Measurements from ENCODE around the gene SP3. TPM values are rescaled to one million over a fixed set of nuclear protein-coding genes. Genes with fewer than 3 reads are reported as not detected.

The SP3 gene
- total RNA-seq, 5 donors from 2014 or later (not counting 1 experiment from before 2014, with no cell fraction given): 107 to 150 (median 123) TPM

DNA sequence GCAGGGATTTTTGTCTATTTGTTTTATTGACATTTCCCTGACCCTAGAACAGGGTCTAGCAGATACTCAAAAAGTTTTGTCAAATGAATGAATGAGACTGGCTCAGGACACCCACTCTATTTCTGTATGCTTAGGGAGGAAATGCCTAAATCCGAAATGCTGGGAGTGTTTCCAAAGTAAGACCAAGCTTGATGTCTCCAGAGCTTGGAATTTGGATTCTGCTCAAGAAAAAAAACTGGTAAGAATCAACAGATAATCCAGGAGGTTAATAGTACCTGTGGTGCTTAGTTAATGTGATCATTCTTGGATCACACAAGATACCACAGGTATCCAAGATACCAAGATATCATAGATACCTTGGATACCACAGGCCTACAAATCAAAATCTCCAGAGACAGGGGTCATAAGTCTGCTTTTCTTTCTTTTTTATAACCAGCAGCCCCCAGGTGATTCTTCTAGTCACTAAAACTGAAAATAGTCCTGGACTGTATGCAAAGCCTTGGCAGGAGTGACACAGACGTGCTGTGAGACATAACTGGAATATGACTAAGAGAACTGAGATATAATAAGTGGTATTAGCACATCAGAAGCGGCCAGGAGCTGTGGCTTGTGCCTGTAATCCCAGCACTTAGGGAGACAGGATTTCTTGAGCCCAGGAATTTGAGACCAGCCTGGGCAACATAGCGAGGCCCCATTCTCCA lies 39.9 kb upstream of the SP3 start:
- no peak overlapping the region for H3K4me3 Mint-ChIP-seq
- DNase-seq (no peak), ATAC-seq (replicated peaks in 1 of 4) (no peak)
- Histone ChIP-seq H3K4me3 (ENCODE audit: control insufficient read depth in 1 of 2, extremely low read depth in 1 of 2, low read length in 1 of 2) (no peak overlapping the region), H3K4me1 (ENCODE audit: control insufficient read depth in 1 of 2, extremely low read depth in 1 of 2, insufficient read depth in 2 of 2, low read length in 2 of 2) (no peaks in the 10 kb centered on the region), H3K36me3 (ENCODE audit: control insufficient read depth in 2 of 2, extremely low read depth in 1 of 2, insufficient read depth in 1 of 2, low read length in 1 of 2) (no peaks in the 10 kb centered on the region), H3K27ac (ENCODE audit: low read length) (no peak overlapping the region), H3K27me3 (replicated peaks in 1 of 2; ENCODE audit: control insufficient read depth in 2 of 2, extremely low read depth in 1 of 2, insufficient read depth in 2 of 2, low read length in 1 of 2) (peaks cover 0 to 2% of the 10 kb centered on the region in 2 experiments), H3K9me3 (no peaks in the 10 kb centered on the region)
- H3K27ac Mint-ChIP-seq: no peak overlapping the region
- POLR2A ChIA-PET: no interaction called here
- peaks cover 4% of the 10 kb centered on the region in 2 donors for H3K27me3 Mint-ChIP-seq
- H3K9me3 Mint-ChIP-seq: no peaks in the 10 kb centered on the region
- H3K36me3 Mint-ChIP-seq: no peaks in the 10 kb centered on the region
- no peaks in the 10 kb centered on the region for H3K4me1 Mint-ChIP-seq
- CTCF ChIA-PET: interaction anchor here in 1 of 2 donors (0.5 kb wide), 1 partner anchor 23 kb away, joined by 6 read pairs; no protein-coding TSS in a partner anchor
- WGBS (ENCODE audit: insufficient coverage): 48% methylated on average over 3 of the region's 4 CpGs

DNA sequence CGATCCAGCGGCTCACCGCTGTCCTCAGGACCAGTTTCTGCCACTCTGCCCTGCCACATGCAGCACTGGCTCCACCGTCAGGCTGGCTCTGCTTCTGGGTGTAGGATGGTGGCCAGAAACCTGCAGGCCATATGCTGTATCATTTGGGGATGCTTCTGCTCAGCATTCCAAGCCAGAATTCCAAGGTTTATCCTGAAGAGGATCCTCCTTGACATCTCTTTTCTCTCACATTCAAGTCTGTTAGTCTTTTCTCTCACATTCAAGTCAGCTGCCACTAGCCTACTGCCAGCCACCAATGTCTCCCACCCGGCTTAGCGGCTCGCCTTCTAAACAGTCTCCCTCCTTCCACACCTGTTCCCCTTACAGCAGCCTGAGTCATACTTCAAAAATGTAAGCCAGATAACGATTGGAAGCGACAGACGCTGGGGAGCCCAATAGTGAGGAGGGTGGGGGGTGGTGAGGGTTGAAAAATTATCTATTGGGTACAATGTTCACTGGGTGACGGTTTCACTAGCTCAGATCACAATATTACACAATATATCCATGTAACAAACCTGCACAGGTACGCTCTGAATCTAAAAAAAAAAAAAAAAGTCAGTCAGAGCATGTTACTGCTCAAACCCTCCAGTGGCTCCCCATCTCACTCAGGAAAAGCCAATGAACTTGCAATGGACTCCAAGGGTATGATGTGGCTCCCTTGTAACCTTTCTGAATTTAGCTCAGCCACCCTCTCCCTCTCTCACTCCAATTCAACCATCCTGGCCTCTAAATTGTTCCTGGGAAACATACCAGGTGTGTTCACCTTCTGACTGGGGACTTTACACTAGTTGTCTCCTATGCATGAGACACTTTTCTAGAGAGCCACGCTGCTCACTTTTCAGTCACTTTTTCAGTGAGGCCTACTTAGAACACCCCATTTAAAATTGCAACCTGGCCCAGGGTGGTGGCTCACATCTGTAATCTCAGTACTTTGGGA lies 38.8 kb upstream of the SP3 start:
- no peak overlapping the region for H3K27ac Mint-ChIP-seq
- H3K27ac ChIP-seq (ENCODE audit: low read length): no peak overlapping the region
- CTCF ChIA-PET: no interaction called here
- DNase-seq (peak in 2 of 35 experiments; percentile 6 to 16), ATAC-seq (replicated peaks in 1 of 4) (no peak)
- no peaks in the 10 kb centered on the region for H3K9me3 ChIP-seq
- H3K27me3 ChIP-seq (replicated peaks in 1 of 2; ENCODE audit: control insufficient read depth in 2 of 2, extremely low read depth in 1 of 2, insufficient read depth in 2 of 2, low read length in 1 of 2): peaks cover 0 to 2% of the 10 kb centered on the region in 2 experiments
- peaks cover 4 to 7% of the 10 kb centered on the region in 2 donors for H3K27me3 Mint-ChIP-seq
- POLR2A ChIA-PET: no interaction called here
- no peak overlapping the region for H3K4me3 ChIP-seq (ENCODE audit: control insufficient read depth in 1 of 2, extremely low read depth in 1 of 2, low read length in 1 of 2)
- no peaks in the 10 kb centered on the region for H3K4me1 Mint-ChIP-seq
- no peaks in the 10 kb centered on the region for H3K4me1 ChIP-seq (ENCODE audit: control insufficient read depth in 1 of 2, extremely low read depth in 1 of 2, insufficient read depth in 2 of 2, low read length in 2 of 2)
- WGBS (ENCODE audit: insufficient coverage): 85% methylated on average over 3 of the region's 13 CpGs
- no peaks in the 10 kb centered on the region for H3K36me3 Mint-ChIP-seq
- no peaks in the 10 kb centered on the region for H3K36me3 ChIP-seq (ENCODE audit: control insufficient read depth in 2 of 2, extremely low read depth in 1 of 2, insufficient read depth in 1 of 2, low read length in 1 of 2)
- H3K4me3 Mint-ChIP-seq: no peak overlapping the region
- H3K9me3 Mint-ChIP-seq: no peaks in the 10 kb centered on the region

DNA sequence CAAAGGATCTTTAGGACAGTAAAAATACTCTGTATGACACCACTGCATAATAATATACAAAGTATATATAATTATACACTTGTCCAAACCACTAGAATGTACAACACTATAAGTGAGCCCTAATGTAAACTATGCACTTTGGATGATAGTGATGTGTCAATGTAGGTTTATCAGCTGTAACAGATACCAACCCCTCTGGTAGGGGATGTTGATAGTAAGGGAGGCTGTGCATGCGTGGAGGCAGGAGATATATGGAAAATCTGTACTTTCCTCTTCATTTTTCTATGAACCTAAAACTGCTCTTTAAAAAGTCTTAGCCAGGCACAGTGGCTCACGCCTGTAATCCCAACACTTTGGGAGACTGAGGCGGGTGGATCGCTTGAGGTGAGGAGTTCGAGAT lies 37.5 kb upstream of the SP3 start:
- ChIA-PET CTCF (no interaction called here), POLR2A (no interaction called here)
- H3K4me1 Mint-ChIP-seq: peaks cover 0 to 2% (median 0%) of the 10 kb centered on the region in 3 donors
- DNase-seq (no peak), ATAC-seq (replicated peaks in 1 of 4) (no peak)
- no peak overlapping the region for H3K27ac ChIP-seq (ENCODE audit: low read length)
- peaks cover 0 to 2% of the 10 kb centered on the region in 2 experiments for H3K27me3 ChIP-seq (replicated peaks in 1 of 2; ENCODE audit: control insufficient read depth in 2 of 2, extremely low read depth in 1 of 2, insufficient read depth in 2 of 2, low read length in 1 of 2)
- H3K27ac Mint-ChIP-seq: no peak overlapping the region
- WGBS (ENCODE audit: insufficient coverage): 92% methylated on average over 2 of the region's 5 CpGs
- no peaks in the 10 kb centered on the region for H3K9me3 Mint-ChIP-seq
- H3K4me3 ChIP-seq (ENCODE audit: control insufficient read depth in 1 of 2, extremely low read depth in 1 of 2, low read length in 1 of 2): no peak overlapping the region
- no peaks in the 10 kb centered on the region for H3K36me3 Mint-ChIP-seq
- no peaks in the 10 kb centered on the region for H3K9me3 ChIP-seq
- H3K4me1 ChIP-seq (ENCODE audit: control insufficient read depth in 1 of 2, extremely low read depth in 1 of 2, insufficient read depth in 2 of 2, low read length in 2 of 2): no peaks in the 10 kb centered on the region
- no peaks in the 10 kb centered on the region for H3K36me3 ChIP-seq (ENCODE audit: control insufficient read depth in 2 of 2, extremely low read depth in 1 of 2, insufficient read depth in 1 of 2, low read length in 1 of 2)
- H3K4me3 Mint-ChIP-seq: no peak overlapping the region
- peaks cover 3 to 7% of the 10 kb centered on the region in 2 donors for H3K27me3 Mint-ChIP-seq

DNA sequence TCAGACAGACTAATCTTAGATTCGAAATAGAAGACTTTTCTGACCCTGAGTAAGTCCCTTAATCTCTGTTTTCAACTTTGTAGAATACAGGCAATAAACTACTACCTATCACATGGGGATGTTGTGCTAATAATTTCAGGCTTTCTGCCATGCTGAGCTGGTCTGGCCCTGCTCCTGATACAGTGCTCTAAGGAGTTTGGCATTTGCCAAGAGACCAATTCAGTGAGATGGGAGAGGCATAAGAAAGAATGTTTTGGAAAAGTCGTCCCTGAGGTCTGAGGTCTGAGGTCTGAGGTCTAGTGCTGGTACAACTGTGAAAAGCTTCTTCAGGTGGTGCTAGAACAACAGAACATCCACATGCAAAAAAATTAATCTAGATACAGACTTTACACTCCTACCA lies 35.9 kb upstream of the SP3 start:
- Histone ChIP-seq H3K9me3 (no peaks in the 10 kb centered on the region), H3K27ac (ENCODE audit: low read length) (no peak overlapping the region), H3K4me3 (ENCODE audit: control insufficient read depth in 1 of 2, extremely low read depth in 1 of 2, low read length in 1 of 2) (no peak overlapping the region), H3K36me3 (ENCODE audit: control insufficient read depth in 2 of 2, extremely low read depth in 1 of 2, insufficient read depth in 1 of 2, low read length in 1 of 2) (no peaks in the 10 kb centered on the region), H3K27me3 (replicated peaks in 1 of 2; ENCODE audit: control insufficient read depth in 2 of 2, extremely low read depth in 1 of 2, insufficient read depth in 2 of 2, low read length in 1 of 2) (peaks cover 0 to 2% of the 10 kb centered on the region in 2 experiments), H3K4me1 (ENCODE audit: control insufficient read depth in 1 of 2, extremely low read depth in 1 of 2, insufficient read depth in 2 of 2, low read length in 2 of 2) (no peaks in the 10 kb centered on the region)
- H3K27me3 Mint-ChIP-seq: peaks cover 3% of the 10 kb centered on the region in 2 donors
- no peaks in the 10 kb centered on the region for H3K9me3 Mint-ChIP-seq
- DNase-seq (no peak), ATAC-seq (replicated peaks in 1 of 4) (no peak)
- ChIA-PET POLR2A (no interaction called here), CTCF (no interaction called here)
- peaks cover 0 to 6% (median 5%) of the 10 kb centered on the region in 3 donors for H3K4me1 Mint-ChIP-seq
- no peak overlapping the region for H3K27ac Mint-ChIP-seq
- no peaks in the 10 kb centered on the region for H3K36me3 Mint-ChIP-seq
- WGBS (ENCODE audit: insufficient coverage): no CpG with 5 or more reads among the region's 2 CpGs
- H3K4me3 Mint-ChIP-seq: no peak overlapping the region

DNA sequence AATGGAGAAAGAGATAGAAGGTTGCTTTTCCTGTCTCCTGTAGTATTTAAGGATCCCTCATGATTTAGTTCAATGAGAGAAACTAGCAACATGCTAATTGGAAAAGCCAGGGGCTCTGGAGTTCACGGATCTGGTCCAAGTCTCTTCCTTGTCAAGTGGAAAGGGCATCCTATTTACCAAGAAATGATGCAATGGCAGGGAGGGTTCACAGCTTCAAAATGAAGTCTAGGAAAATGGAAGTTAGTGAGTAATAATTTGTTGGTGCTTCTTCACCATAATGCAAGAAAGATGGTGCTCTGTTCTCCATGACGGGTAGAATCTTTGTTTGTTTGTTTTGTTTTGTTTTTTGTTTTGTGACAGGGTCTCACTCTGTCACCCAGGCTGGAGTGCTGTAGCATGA lies 34.6 kb upstream of the SP3 start:
- Mint-ChIP-seq H3K36me3 (no peaks in the 10 kb centered on the region), H3K27me3 (peaks cover 3% of the 10 kb centered on the region in 2 donors), H3K4me1 (peaks cover 0 to 8% (median 6%) of the 10 kb centered on the region in 3 donors), H3K9me3 (no peaks in the 10 kb centered on the region), H3K27ac (no peak overlapping the region), H3K4me3 (no peak overlapping the region)
- ChIA-PET POLR2A (no interaction called here), CTCF (no interaction called here)
- Histone ChIP-seq H3K9me3 (no peaks in the 10 kb centered on the region), H3K4me1 (ENCODE audit: control insufficient read depth in 1 of 2, extremely low read depth in 1 of 2, insufficient read depth in 2 of 2, low read length in 2 of 2) (no peaks in the 10 kb centered on the region), H3K4me3 (ENCODE audit: control insufficient read depth in 1 of 2, extremely low read depth in 1 of 2, low read length in 1 of 2) (no peak overlapping the region), H3K27me3 (replicated peaks in 1 of 2; ENCODE audit: control insufficient read depth in 2 of 2, extremely low read depth in 1 of 2, insufficient read depth in 2 of 2, low read length in 1 of 2) (peaks cover 0 to 2% of the 10 kb centered on the region in 2 experiments), H3K27ac (ENCODE audit: low read length) (no peak overlapping the region), H3K36me3 (ENCODE audit: control insufficient read depth in 2 of 2, extremely low read depth in 1 of 2, insufficient read depth in 1 of 2, low read length in 1 of 2) (no peaks in the 10 kb centered on the region)
- WGBS (ENCODE audit: insufficient coverage): no CpG with 5 or more reads among the region's 2 CpGs
- ATAC-seq (replicated peaks in 1 of 4): no peak
- DNase-seq: no peak

DNA sequence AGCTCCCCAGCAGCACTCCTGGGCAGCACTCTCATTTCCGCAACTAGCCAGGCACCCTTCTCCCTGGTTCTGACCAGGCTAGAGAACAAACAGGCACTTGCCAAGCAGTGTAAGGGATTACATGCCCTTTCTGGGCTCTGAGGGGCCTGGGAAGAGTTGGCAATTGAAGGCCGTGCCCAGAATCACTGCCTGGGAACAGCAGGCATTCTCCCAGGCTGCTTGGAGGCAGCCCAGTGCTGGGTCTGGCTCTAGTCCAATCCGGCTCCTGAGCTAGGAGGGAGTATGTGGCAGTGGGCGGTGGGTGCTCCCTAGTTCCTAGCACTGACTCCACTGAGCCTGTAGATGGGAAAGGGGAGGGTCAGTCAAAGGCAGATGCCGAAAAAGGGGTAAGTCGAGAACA lies 34.1 kb upstream of the SP3 start:
- H3K27ac ChIP-seq (ENCODE audit: low read length): no peak overlapping the region
- ATAC-seq (replicated peaks in 1 of 4) (no peak), DNase-seq (no peak)
- Mint-ChIP-seq H3K4me3 (no peak overlapping the region), H3K36me3 (no peaks in the 10 kb centered on the region), H3K9me3 (no peaks in the 10 kb centered on the region), H3K27ac (no peak overlapping the region), H3K4me1 (peaks cover 0 to 8% (median 6%) of the 10 kb centered on the region in 3 donors), H3K27me3 (peaks cover 3 to 5% of the 10 kb centered on the region in 2 donors)
- no peak overlapping the region for H3K4me3 ChIP-seq (ENCODE audit: control insufficient read depth in 1 of 2, extremely low read depth in 1 of 2, low read length in 1 of 2)
- H3K4me1 ChIP-seq (ENCODE audit: control insufficient read depth in 1 of 2, extremely low read depth in 1 of 2, insufficient read depth in 2 of 2, low read length in 2 of 2): no peaks in the 10 kb centered on the region
- H3K27me3 ChIP-seq (replicated peaks in 1 of 2; ENCODE audit: control insufficient read depth in 2 of 2, extremely low read depth in 1 of 2, insufficient read depth in 2 of 2, low read length in 1 of 2): peaks cover 0 to 2% of the 10 kb centered on the region in 2 experiments
- H3K9me3 ChIP-seq: no peaks in the 10 kb centered on the region
- CTCF ChIA-PET: interaction anchor here in 1 of 2 donors (0.6 kb wide), 2 partner anchors 11 to 84 kb away, joined by 3 read pairs; no protein-coding TSS in a partner anchor
- WGBS (ENCODE audit: insufficient coverage): 82% methylated on average over 5 of the region's 6 CpGs
- POLR2A ChIA-PET: no interaction called here
- no peaks in the 10 kb centered on the region for H3K36me3 ChIP-seq (ENCODE audit: control insufficient read depth in 2 of 2, extremely low read depth in 1 of 2, insufficient read depth in 1 of 2, low read length in 1 of 2)

Measured in T-cell (primary cell).